Measurements from ENCODE around the gene ARMH3.
A peak's percentile ranks its signal among the peaks of the same experiment; 100 is the strongest.
"Not testable (repeated sequence)": the region's sequence is repeated elsewhere in the genome, so short reads cannot be mapped to it uniquely, and the experiment has no call there.

Gene ARMH3

DNA sequence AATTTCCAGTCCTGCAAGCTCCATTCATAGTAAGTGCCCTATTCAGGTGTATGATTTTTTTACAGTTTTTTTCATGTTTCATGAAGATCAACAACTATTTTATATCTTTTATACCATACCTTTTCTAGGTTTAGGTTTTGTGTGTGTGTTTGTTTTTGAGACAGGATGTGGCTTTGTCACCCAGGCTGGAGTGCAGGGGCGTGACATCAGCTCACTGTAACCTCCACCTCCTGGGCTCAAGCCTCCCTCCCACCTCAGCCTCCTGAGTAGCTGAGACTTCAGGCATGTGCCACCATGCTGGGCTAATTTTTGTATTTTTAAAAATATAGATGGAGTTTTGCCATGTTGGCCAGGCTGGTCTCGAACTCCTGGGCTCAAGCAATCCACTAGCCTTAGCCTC, 35.0 kb downstream of the ARMH3 start:
- Mint-ChIP-seq H3K36me3 (ENCODE audit: low read depth) (peaks cover 32% of the 10 kb centered on the region), H3K4me1 (ENCODE audit: low read depth) (peaks cover 1% of the 10 kb centered on the region), H3K27me3 (ENCODE audit: low read depth) (no peaks in the 10 kb centered on the region), H3K4me3 (no peak overlapping the region), H3K27ac (no peak overlapping the region), H3K9me3 (peaks cover 4% of the 10 kb centered on the region)
- DNase-seq (ENCODE audit: low spot score): no peak

DNA sequence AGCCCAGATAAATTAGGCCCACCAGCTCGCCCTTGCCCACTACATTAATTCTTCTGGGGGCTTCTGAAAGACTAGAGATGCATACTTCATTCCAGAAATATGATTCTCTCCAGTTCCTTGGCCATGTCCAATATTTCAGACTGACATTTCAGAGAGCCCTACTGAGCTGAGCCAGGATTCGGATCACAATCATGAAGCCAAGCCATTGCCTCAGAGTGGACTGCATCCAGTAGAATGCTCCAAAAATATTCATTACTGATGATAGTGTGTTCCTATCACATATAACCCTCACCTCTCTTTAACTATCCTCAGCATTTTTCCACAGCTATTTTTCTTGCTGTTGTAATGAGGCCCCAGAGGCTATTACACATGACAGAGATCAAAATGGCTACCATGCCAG, 38.7 kb downstream of the ARMH3 start:
- Mint-ChIP-seq H3K9me3 (peaks cover 4% of the 10 kb centered on the region), H3K27ac (no peak overlapping the region), H3K36me3 (ENCODE audit: low read depth) (peaks cover 26% of the 10 kb centered on the region), H3K27me3 (ENCODE audit: low read depth) (no peaks in the 10 kb centered on the region), H3K4me1 (ENCODE audit: low read depth) (peaks cover 1% of the 10 kb centered on the region), H3K4me3 (no peak overlapping the region)
- DNase-seq (ENCODE audit: low spot score): no peak

DNA sequence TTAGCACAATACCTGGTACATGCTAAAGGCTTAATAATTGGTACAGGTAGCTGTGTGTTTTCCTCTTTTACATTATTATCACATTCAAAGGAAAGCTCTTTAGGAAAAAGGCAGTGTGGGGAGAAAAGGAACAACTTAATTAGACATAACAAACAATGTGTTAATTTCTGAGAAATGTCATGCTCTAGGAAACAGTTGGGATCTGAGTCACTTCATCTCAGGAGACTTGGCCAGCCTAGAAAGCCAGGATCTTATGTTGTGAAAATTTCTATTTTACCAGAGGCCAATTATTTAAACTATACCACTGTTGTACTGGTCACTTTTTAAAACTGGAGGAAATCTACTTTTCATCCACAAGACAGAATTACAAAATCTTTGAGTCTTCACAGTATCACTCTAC, 39.6 kb downstream of the ARMH3 start:
- DNase-seq (ENCODE audit: low spot score): no peak
- Mint-ChIP-seq H3K4me3 (no peak overlapping the region), H3K36me3 (ENCODE audit: low read depth) (peaks cover 21% of the 10 kb centered on the region), H3K4me1 (ENCODE audit: low read depth) (peaks cover 1% of the 10 kb centered on the region), H3K9me3 (no peaks in the 10 kb centered on the region), H3K27me3 (ENCODE audit: low read depth) (no peaks in the 10 kb centered on the region), H3K27ac (no peak overlapping the region)

GRCh38 chr10:102010961-102011360, 45.0 kb downstream of the ARMH3 start:
- H3K27me3 Mint-ChIP-seq (ENCODE audit: low read depth): no peaks in the 10 kb centered on the region
- H3K9me3 Mint-ChIP-seq: no peaks in the 10 kb centered on the region
- no peak for DNase-seq (ENCODE audit: low spot score)
- H3K4me3 Mint-ChIP-seq: no peak overlapping the region
- no peak overlapping the region for H3K27ac Mint-ChIP-seq
- peaks cover 12% of the 10 kb centered on the region for H3K36me3 Mint-ChIP-seq (ENCODE audit: low read depth)
- H3K4me1 Mint-ChIP-seq (ENCODE audit: low read depth): no peaks in the 10 kb centered on the region

DNA sequence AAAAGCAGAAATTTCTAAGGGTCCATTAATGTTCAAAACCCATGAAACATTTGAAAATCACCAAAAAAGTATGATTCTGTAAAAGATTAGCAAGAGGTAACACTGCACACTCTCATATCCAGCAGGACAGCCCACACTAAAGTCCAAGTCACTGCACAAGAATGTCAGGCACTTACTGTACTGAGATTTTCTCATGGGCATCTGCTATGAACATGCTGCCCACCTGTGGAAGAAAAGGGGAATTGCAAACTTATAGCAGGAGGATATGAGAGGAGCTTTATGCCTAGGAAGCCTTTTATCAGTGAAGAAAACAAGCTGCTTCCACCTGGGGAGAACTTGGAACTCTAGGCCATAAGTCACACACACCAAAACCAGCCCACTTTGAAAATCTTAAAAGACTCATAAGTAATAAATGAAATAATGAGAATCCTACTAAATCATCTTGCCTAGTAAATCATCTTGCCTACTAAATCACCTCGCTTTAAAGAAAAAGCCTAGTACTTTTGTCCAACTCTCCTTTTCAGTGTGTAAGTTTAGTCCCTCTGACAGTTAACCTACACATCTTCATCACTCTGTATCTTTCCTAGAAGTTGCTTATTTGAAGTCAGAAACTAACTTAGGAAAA, 46.1 kb downstream of the ARMH3 start:
- peaks cover 19% of the 10 kb centered on the region for H3K36me3 Mint-ChIP-seq (ENCODE audit: low read depth)
- H3K9me3 Mint-ChIP-seq: no peaks in the 10 kb centered on the region
- H3K4me3 Mint-ChIP-seq: no peak overlapping the region
- H3K27ac Mint-ChIP-seq: no peak overlapping the region
- peak; percentile 37 for DNase-seq (ENCODE audit: low spot score)
- H3K4me1 Mint-ChIP-seq (ENCODE audit: low read depth): no peaks in the 10 kb centered on the region
- H3K27me3 Mint-ChIP-seq (ENCODE audit: low read depth): no peaks in the 10 kb centered on the region

- Mint-ChIP-seq H3K4me3 (no peak overlapping the region), H3K27me3 (ENCODE audit: low read depth) (no peaks in the 10 kb centered on the region), H3K4me1 (ENCODE audit: low read depth) (no peaks in the 10 kb centered on the region), H3K36me3 (ENCODE audit: low read depth) (peaks cover 23% of the 10 kb centered on the region), H3K27ac (no peak overlapping the region), H3K9me3 (no peaks in the 10 kb centered on the region)
- no peak for DNase-seq (ENCODE audit: low spot score)
Measured at GRCh38 chr10:102007796-102008195, 48.2 kb downstream of the ARMH3 start.

GRCh38 chr10:102007031-102007430, 48.9 kb downstream of the ARMH3 start:
- not testable (repeated sequence) for H3K9me3 Mint-ChIP-seq; H3K27ac Mint-ChIP-seq; H3K27me3 Mint-ChIP-seq (ENCODE audit: low read depth); H3K4me1 Mint-ChIP-seq (ENCODE audit: low read depth); DNase-seq (ENCODE audit: low spot score); H3K4me3 Mint-ChIP-seq
- H3K36me3 Mint-ChIP-seq (ENCODE audit: low read depth): peaks cover 23% of the 10 kb centered on the region

DNA sequence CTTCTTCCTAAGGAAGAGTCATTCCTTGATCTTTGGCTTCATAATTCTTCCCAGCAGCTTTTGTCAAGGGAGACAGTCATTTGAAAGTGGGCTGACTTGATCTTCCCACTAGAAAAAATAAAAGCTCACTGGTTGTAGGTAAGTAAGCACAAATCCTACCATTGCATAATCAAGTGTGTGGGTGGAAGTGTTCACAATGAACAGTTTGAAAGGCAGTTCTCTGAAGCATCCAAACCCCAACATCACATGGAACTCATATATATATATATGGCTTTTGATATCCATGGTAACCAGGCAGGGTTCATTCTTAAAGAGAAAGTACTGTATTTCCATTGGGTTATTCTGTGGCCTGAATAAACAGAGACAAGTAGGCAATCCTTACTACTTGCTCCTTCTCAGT, 51.6 kb downstream of the ARMH3 start:
- DNase-seq (ENCODE audit: low spot score): no peak
- Mint-ChIP-seq H3K4me3 (no peak overlapping the region), H3K9me3 (no peaks in the 10 kb centered on the region), H3K4me1 (ENCODE audit: low read depth) (peaks cover 10% of the 10 kb centered on the region), H3K27me3 (ENCODE audit: low read depth) (no peaks in the 10 kb centered on the region), H3K36me3 (ENCODE audit: low read depth) (peaks cover 28% of the 10 kb centered on the region), H3K27ac (no peak overlapping the region)

DNA sequence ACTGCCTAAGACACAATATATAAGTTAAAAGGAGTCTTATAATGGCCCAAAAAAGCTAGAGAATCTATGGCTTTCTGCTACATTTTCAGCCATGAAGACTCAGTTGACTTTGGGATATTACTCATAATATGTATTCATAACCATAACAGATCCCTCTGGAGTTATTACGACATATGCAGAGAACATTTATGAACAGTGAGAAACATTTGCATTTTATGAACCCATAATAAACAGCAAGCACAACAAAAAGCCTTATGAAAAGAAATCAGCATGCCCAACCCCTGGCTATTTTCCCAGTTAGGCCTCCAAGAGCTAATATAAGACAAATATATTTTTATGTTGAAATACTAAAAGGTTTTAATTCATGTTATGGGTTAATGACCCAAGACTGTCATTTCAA, 52.4 kb downstream of the ARMH3 start:
- Mint-ChIP-seq H3K36me3 (ENCODE audit: low read depth) (peaks cover 30% of the 10 kb centered on the region), H3K9me3 (no peaks in the 10 kb centered on the region), H3K4me1 (ENCODE audit: low read depth) (peaks cover 10% of the 10 kb centered on the region), H3K27ac (no peak overlapping the region), H3K27me3 (ENCODE audit: low read depth) (no peaks in the 10 kb centered on the region), H3K4me3 (no peak overlapping the region)
- DNase-seq (ENCODE audit: low spot score): no peak

- no peaks in the 10 kb centered on the region for H3K9me3 Mint-ChIP-seq
- H3K4me1 Mint-ChIP-seq (ENCODE audit: low read depth): peaks cover 10% of the 10 kb centered on the region
- DNase-seq (ENCODE audit: low spot score): no peak
- H3K36me3 Mint-ChIP-seq (ENCODE audit: low read depth): peaks cover 33% of the 10 kb centered on the region
- H3K27me3 Mint-ChIP-seq (ENCODE audit: low read depth): no peaks in the 10 kb centered on the region
- H3K27ac Mint-ChIP-seq: no peak overlapping the region
- H3K4me3 Mint-ChIP-seq: no peak overlapping the region
Measured at GRCh38 chr10:102001435-102002068, 54.4 kb downstream of the ARMH3 start.

DNA sequence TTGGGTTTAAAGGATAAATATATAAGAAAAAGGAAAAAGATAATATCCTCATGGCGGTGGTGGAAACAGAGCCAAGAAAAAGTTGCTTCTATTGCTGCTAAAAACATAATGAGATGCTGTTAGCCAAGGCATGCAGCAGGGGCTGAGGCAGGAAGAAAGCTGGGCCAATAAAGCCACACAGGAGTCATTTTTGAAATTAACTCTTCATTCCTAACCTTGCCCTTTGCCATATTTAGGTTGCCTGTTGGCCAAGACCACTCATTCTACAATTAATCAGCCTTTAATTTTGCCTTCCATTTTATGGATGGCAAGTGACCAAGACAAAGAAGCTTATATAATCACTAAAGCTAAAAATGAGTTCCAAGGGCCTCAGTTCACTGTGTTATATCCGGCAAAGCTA, 58.2 kb downstream of the ARMH3 start:
- H3K4me1 Mint-ChIP-seq (ENCODE audit: low read depth): peaks cover 10% of the 10 kb centered on the region
- no peak overlapping the region for H3K27ac Mint-ChIP-seq
- no peak for DNase-seq (ENCODE audit: low spot score)
- peaks cover 22% of the 10 kb centered on the region for H3K36me3 Mint-ChIP-seq (ENCODE audit: low read depth)
- no peak overlapping the region for H3K4me3 Mint-ChIP-seq
- no peaks in the 10 kb centered on the region for H3K9me3 Mint-ChIP-seq
- no peaks in the 10 kb centered on the region for H3K27me3 Mint-ChIP-seq (ENCODE audit: low read depth)

- no peak for DNase-seq (ENCODE audit: low spot score)
- Mint-ChIP-seq H3K27me3 (ENCODE audit: low read depth) (no peaks in the 10 kb centered on the region), H3K9me3 (no peaks in the 10 kb centered on the region), H3K4me1 (ENCODE audit: low read depth) (no peaks in the 10 kb centered on the region), H3K27ac (no peak overlapping the region), H3K4me3 (no peak overlapping the region), H3K36me3 (ENCODE audit: low read depth) (peaks cover 31% of the 10 kb centered on the region)
Measured at GRCh38 chr10:101995451-101996063, 60.4 kb downstream of the ARMH3 start.

DNA sequence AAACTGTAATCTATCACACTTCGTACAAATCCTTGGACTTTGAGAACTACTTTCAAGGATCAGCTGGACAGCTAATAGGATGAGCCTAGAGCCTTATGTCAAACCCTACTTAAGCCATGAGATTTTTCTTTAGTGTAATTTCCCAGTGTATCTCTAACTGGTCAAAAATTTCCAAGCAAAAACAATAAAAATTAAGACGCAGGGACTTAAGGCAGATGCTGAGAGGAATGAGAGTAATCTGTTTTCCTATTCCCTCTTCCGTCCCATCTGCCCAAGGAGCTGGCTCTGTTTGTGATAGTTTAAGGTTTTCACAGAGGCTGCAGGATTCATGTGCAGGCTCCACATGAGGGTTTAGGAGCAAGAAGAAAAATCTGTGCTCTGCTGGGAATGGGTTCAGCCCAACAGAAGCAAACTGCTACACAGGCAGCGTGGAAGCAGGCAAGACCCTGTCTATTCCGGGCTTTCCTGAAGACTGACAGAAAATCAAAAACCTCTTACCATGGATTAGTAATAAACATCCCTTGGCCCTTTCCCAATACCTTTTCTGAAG, 62.2 kb downstream of the ARMH3 start:
- DNase-seq (ENCODE audit: low spot score): no peak
- Mint-ChIP-seq H3K36me3 (ENCODE audit: low read depth) (peaks cover 35% of the 10 kb centered on the region), H3K9me3 (no peaks in the 10 kb centered on the region), H3K4me3 (no peak overlapping the region), H3K27ac (no peak overlapping the region), H3K4me1 (ENCODE audit: low read depth) (no peaks in the 10 kb centered on the region), H3K27me3 (ENCODE audit: low read depth) (no peaks in the 10 kb centered on the region)

- peaks cover 35% of the 10 kb centered on the region for H3K36me3 Mint-ChIP-seq (ENCODE audit: low read depth)
- DNase-seq (ENCODE audit: low spot score): no peak
- no peaks in the 10 kb centered on the region for H3K4me1 Mint-ChIP-seq (ENCODE audit: low read depth)
- H3K9me3 Mint-ChIP-seq: no peaks in the 10 kb centered on the region
- no peaks in the 10 kb centered on the region for H3K27me3 Mint-ChIP-seq (ENCODE audit: low read depth)
- no peak overlapping the region for H3K4me3 Mint-ChIP-seq
- H3K27ac Mint-ChIP-seq: no peak overlapping the region
Measured at GRCh38 chr10:101993221-101993620, 62.8 kb downstream of the ARMH3 start.

Measured in T-helper 2 cell treated with Interferon-gamma antibody and Interleukin-4, amounts not matched to agents 5 μg/mL and 100 μg/mL, for 36 hours (primary cell).